GM19455 (cell line): ENCODE data around the gene TSHZ2.
"Not testable (repeated sequence)": the region's sequence is repeated elsewhere in the genome, so short reads cannot be mapped to it uniquely, and the experiment has no call there.

ENCODE experiments used
- ATAC-seq: cut with Tn5 transposase; IDR thresholded peaks from one replicate; pipeline ENCODE4 v1.9.1; 2021; ENCODE audit not compliant: unreplicated experiment

The TSHZ2 gene

GRCh38 chr20:53438368-53438767 lies 466.2 kb downstream of the TSHZ2 start:
- no peak for ATAC-seq

DNA sequence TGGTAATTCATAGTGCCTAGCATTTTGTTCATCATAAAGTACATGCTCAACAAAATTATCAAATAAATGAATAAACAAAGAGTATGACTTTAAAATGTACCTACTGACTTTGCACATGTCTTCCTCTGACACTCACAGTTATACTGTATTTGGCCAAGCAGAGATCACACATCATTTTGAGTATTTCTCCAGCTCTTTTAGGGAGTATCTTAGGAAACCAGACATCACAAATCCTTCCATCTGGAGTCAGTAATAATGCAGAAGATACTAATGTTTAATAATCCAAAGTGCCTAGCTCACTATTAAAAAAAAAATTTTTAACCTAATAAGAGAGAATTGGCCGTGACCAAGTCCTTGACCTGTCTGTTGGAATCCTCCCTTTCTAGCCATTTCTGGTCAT lies 466.9 kb downstream of the TSHZ2 start:
- ATAC-seq, result no peak

- no peak for ATAC-seq
Measured at GRCh38 chr20:53439616-53440015, 467.5 kb downstream of the TSHZ2 start.

GRCh38 chr20:53444401-53445149 lies 472.4 kb downstream of the TSHZ2 start:
- no peak for ATAC-seq

GRCh38 chr20:53445321-53445731 lies 473.2 kb downstream of the TSHZ2 start:
- ATAC-seq, result no peak

- ATAC-seq, result no peak
Measured at GRCh38 chr20:53445932-53446331, 473.8 kb downstream of the TSHZ2 start.

DNA sequence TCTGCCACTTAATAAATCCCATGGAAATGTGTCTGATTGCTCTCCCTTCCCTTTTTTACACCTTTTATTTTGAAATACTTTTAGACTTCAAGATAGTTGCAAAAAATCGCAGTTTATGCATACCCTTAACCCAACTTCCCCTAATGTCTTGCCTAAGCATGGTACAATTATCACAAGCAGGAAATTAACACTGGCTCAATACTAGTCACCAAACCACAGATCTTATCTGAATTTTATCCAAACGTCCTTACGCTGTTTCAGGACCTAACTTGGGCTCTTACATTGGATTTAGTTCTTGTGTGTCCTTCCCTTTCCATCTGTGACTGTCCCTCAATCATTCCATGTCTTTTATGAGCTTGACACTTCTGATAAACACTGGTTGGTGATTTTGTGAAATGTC lies 475.2 kb downstream of the TSHZ2 start:
- no peak for ATAC-seq

GRCh38 chr20:53448426-53448825 lies 476.3 kb downstream of the TSHZ2 start:
- no peak for ATAC-seq

GRCh38 chr20:53448875-53449274 lies 476.7 kb downstream of the TSHZ2 start:
- no peak for ATAC-seq

DNA sequence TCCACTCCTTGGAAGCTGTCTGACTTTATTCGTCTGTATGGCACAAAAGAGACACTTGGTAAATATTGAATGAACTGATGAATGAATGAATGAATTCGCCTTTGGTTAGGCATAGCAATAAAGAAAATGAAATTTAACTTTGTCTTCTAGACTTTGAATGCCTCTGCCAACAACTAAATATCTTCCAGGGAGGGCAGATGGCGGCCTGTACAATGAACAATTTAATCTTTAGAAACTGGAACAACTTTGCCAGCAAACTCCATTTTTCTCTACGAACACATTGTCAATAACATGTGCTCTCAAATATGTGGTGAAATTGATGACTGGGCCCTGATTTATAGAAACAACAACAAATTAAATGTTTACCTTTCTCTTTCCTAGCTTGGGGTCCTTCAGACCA lies 480.9 kb downstream of the TSHZ2 start:
- ATAC-seq, result no peak

DNA sequence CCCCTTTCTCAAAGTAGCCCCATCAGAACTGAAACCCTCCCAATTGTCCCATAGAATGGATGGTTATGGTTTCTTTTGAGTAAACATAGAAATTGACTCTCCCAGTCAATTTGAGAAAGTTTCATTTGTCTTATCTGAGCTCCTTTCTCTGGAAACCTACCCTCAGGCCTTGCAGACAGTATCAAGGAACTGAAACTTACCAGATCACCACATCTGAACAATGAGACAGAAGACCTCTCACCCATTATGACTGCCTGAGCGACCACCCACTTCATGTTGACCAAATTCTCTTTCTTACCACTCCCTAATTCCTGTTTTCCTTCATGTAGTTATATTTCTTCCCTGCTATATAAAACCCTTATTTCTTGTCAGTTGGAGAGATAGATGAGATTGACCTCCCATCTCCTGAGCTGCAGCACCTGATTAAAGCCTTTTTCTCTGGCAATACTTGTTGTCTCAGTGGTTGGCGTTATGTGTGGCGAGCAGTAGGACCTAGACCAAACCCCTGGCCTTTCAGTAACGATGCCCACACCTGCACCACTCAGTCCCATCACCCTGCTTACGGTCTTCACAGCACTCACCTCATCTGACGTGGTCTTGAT lies 482.6 kb downstream of the TSHZ2 start:
- ATAC-seq, result no peak

DNA sequence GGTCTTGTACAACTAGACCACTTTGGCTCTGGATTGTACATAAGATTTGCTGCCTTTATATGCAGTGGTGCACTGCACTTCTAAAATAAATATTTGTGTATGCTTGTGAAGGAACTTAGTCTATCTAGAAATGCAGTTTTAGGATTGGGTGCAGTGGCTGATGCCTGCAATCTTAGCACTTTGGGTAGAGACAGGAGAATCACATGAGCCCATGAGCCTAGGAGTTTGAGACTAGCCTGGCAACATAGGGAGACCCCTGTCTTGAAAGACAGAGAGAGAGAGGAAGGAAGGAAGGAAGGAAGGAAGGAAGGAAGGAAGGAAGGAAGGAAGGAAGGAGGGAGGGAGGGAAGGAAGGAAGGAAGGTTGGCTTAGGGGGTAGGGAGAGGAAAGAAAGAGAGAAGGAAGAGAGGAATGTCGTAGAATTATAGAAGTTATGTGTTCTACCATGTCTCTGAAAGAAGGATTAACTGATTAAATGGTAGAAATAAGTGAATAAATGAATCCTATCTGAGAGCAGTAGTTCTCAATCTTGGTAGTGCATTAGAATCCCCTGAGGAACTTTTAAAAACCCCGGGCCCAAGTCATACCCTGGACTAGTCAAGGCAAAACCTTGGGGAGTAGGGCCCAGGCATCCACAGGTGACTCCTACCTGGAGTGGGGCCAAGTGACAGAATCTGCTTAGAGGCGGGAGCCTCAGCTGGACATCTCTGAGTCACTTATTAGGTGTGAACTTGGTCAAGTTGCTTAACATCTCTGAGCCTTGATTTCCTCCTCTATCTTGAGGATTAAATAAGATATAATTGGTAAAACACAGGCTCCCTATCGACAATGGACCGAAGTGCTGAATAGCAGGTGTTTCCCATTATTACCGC lies 491.2 kb downstream of the TSHZ2 start:
- ATAC-seq, result no peak

DNA sequence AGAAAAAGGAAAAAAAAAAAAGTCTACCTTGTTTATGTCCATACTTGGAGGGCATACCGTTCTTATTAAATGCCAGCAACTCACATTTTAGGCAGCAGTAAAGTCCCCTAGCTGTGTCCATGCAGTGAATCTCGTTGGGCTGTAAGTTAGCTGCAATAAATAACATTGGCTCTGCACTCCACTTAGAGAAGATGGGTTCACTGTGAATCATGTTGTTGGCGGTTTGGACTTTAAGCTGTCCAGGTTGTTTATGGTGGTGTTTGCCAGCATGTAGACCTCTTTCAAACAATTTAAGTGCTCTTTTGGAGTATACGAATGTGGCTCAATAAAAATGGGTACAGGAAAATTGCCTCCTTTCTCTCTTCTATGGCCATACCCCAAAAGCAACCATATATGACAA lies 494.1 kb downstream of the TSHZ2 start:
- ATAC-seq, result no peak

DNA sequence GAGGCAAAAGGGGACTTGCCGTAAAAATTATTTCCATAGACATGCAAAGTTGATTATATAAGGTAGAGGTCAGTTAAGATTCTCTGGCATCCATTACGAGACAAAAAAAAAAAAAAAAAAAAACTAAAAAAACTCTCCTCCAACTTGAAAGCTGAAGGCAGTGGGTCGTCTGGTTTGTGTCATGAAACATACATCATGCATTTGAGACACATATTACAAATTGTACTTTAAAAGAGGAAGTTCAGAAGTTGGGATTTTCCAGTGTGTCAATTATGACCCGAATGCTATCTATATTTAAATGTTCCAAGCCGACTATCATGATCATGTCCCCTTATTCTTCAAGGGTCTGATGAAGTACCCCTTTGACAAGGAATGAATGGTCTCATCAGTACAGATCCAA lies 496.4 kb downstream of the TSHZ2 start:
- no peak for ATAC-seq

DNA sequence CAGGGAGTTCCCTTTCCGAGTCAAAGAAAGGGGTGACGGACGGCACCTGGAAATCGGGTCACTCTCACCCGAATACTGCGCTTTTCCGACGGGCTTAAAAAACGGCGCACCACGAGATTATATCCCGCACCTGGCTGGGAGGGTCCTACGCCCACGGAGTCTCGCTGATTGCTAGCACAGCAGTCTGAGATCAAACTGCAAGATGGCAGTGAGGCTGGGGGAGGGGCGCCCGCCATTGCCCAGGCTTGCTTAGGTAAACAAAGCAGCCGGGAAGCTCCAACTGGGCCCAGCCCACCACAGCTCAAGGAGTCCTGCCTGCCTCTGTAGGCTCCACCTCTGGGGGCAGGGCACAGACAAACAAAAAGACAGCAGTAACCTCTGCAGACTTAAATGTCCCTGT lies 500.7 kb downstream of the TSHZ2 start:
- ATAC-seq, result not testable (repeated sequence)

- no peak for ATAC-seq
Measured at GRCh38 chr20:53480913-53481312, 508.8 kb downstream of the TSHZ2 start.

- ATAC-seq, result no peak
Measured at GRCh38 chr20:53487461-53488200, 515.5 kb downstream of the TSHZ2 start.

GRCh38 chr20:53488775-53489272 lies 516.7 kb downstream of the TSHZ2 start:
- ATAC-seq, result no peak

DNA sequence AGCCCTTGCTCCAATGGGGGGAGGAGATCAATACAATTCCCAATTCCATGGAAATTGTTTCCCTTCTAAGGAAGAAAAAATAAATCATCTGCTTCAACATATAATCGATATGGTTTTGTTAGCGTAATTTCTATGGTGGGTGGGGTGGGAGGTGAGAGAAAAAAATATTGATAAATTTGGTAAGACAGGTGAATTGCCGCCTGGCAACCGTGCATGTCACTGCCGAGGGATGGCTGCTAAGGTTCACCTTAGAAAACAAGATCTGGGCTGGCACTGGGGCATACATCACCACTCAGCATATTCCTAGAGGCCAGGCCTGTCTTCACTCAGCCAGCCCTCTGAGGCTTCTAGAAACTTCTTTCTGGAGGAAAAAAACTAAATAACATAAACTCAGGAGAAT lies 517.4 kb downstream of the TSHZ2 start:
- no peak for ATAC-seq

GRCh38 chr20:53490620-53491019 lies 518.5 kb downstream of the TSHZ2 start:
- ATAC-seq, result no peak

- ATAC-seq, result no peak
Measured at GRCh38 chr20:53491462-53491861, 519.3 kb downstream of the TSHZ2 start.
